DOHH2 (cell line): ENCODE data around the gene ANAPC16.

Source experiments
- CTCF ChIP-seq: fragments of 200-600 bp; sonication (generic); IDR thresholded peaks from one replicate; pipeline ENCODE4 v1.5.1; 2014; ENCODE audit warnings: antibody characterized with exemption, mild to moderate bottlenecking, low read depth, low read length; ENCODE audit not compliant: poor library complexity, severe bottlenecking
- EZH2phosphoT487 ChIP-seq: fragments of 200-600 bp; sonication (generic); IDR thresholded peaks from 2 replicates; pipeline ENCODE4 v1.6.1; 2017; ENCODE audit warnings: borderline replicate concordance, mild to moderate bottlenecking, antibody characterized with exemption, low read length, moderate library complexity, mixed read lengths

DNA sequence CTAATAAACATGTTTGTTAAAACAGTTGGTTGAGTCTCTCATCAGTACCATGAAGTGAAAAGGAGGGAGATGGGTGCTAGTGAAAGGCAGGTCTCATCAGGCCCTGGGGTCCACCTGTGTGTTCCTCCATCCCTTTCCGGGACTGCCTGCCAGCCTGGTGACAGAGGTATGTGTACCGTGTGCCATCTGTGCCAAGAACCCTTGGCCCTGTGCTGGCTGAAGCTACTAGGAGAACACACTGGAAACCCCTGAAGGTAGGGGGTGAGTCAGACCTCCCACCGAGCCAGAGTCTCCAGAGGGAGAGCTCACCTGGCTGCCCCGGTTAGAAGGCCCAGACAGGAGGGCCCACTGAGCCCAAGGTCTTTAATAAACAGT lies 60.2 kb downstream of the ANAPC16 start:
- no peak for TF ChIP-seq CTCF
- TF ChIP-seq EZH2phosphoT487: no peak
